Measurements from ENCODE around the gene AIF1.

Gene AIF1

DNA sequence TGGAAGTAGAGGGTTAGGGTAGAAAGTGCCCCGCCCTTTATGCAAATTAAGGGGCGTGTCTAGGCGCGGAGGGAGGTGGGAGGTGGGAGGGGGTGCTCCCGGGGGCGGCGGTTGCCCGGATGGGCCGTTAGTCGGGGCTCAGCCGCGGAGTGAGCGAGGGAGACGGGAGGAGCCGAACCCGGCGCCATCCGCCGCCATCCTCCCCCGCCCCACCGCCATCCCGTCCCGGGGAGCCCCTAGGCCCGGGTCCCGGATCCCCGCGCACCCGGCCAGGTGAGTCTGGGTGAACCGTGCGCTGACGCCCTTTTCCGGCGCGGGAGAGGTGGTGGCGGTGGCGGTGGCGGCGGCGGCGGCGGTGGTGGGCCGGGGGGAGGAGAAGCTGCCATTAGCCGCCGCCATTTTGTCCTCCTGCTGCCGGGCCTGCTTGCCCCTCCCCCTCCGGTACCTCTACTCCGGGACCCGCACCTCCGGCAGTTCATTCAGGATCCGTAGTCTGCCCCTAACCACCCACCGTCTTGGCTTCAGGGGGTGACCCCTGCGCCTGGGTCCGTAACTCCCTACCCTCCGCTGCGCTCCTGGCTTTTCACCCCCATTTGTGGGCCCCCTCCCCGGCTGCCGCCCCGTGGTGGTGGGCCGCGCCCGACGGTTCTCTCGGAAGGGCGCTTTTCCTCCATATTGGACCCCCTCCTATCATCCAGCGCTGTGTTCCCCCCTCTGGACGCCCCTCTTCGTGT is 5.7 kb downstream of the AIF1 start, which contains the start of gene PRRC2A:
PRRC2A (plus strand) TSS at position 130 of the 734 bp plus-strand sequence. CDS start 2,075 bp downstream, outside the sequence.
- peak; percentile 65 for DNase-seq (ENCODE audit: low read depth)

- no peak for DNase-seq (ENCODE audit: low read depth)
These were observed 6.4 kb downstream of the AIF1 start for GRCh38 chr6:31621320-31621939.

GRCh38 chr6:31621991-31622390 is 7.0 kb downstream of the AIF1 start:
- no peak for DNase-seq (ENCODE audit: low read depth)

DNA sequence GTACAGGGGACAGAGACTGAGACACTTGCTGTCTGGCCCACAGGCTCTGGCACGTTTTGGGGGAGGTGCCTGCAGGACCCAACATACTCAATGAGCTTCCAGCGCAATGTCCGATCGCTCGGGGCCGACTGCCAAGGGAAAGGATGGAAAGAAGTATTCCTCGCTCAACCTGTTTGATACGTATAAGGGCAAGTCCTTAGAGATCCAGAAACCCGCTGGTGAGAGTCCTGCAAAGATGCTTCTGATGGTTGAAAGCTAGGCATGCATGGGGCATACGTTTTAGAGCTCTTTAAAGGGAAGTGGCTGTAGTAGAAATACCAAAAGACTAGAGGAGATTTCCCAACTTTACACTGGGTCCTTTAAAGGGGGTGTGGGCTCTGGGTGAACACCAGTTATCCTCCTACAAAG is 7.7 kb downstream of the AIF1 start:
- DNase-seq (ENCODE audit: low read depth), result no peak

DNA sequence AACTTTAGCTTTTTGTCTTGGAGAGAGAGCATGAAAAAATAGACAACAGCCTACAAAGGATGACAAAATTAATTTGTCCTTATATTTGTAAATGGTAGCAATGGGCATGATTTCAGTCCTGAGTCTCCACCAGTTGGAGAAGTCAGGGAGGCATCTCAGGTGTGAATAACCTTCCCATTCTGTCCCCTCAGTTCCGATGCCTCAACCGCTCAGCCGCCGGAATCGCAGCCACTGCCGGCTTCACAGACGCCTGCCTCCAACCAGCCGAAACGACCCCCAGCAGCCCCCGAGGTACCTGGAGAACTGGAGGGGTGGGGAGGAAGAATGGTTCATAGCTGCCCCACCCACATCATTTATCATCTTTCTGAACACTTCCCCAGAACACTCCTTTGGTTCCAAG is 9.0 kb downstream of the AIF1 start:
- DNase-seq (ENCODE audit: low read depth), result no peak

- DNase-seq (ENCODE audit: low read depth), result no peak
These were observed 11.9 kb downstream of the AIF1 start for GRCh38 chr6:31626952-31627351.

- DNase-seq (ENCODE audit: low read depth), result no peak
These were observed 12.8 kb downstream of the AIF1 start for GRCh38 chr6:31627690-31628287.

GRCh38 chr6:31629014-31629413 is 14.0 kb downstream of the AIF1 start:
- DNase-seq (ENCODE audit: low read depth), result no peak

DNA sequence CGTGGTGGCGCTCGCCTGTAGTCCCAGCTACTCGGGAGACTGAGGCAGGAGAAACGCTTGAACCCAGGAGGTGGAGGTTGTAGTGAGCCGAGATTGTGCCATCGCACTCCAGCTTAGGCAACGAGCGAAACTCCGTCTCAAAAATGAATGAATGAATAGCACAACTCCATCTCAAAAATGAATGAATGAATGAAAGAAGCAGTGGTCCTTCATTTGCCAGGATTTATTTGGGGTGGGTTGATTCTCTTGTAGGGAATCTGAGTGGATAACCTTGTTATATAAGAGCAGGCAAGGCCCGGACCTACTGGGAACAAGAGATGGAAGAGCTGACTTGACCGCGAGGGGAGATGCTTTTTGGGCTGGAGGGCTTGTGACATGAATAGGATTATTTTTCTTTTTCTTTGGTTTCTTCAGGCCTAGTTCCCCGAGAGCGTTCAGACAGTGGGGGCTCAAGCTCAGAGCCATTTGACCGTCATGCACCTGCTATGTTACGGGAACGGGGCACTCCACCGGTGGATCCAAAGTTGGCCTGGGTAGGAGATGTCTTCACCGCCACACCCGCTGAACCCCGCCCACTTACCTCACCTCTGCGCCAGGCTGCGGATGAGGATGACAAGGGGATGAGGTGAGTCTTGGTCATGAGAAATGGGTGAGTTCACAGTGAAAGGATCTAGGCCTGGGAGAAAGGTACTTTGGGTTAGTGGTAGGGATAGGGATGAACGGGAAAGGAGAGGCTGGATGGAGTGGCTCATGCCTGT is 15.3 kb downstream of the AIF1 start:
- no peak for DNase-seq (ENCODE audit: low read depth)

GRCh38 chr6:31631209-31631608 is 16.2 kb downstream of the AIF1 start:
- no peak for DNase-seq (ENCODE audit: low read depth)

DNA sequence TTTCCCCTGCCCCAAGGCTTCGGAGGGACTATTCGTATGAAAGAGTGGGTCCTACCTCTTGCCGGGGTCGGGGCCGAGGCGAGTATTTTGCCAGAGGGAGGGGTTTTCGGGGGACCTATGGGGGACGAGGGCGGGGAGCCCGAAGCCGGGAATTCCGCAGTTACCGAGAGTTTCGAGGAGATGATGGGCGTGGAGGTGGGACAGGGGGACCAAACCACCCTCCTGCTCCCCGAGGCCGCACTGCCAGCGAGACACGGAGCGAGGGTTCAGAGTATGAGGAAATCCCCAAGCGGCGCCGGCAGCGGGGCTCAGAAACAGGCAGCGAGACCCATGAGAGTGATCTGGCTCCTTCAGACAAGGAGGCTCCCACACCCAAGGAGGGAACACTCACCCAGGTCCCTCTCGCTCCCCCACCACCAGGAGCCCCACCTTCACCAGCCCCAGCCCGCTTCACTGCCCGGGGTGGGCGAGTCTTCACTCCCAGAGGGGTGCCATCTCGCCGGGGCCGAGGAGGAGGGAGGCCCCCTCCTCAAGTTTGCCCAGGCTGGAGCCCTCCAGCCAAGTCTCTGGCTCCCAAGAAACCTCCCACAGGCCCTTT is 16.7 kb downstream of the AIF1 start:
- no peak for DNase-seq (ENCODE audit: low read depth)

GRCh38 chr6:31632279-31632946 is 17.4 kb downstream of the AIF1 start:
- no peak for DNase-seq (ENCODE audit: low read depth)

- no peak for DNase-seq (ENCODE audit: low read depth)
These were observed 18.4 kb downstream of the AIF1 start for GRCh38 chr6:31633447-31633846.

- DNase-seq (ENCODE audit: low read depth), result no peak
These were observed 19.1 kb downstream of the AIF1 start for GRCh38 chr6:31634131-31634530.

GRCh38 chr6:31634969-31635575 is 20.0 kb downstream of the AIF1 start:
- no peak for DNase-seq (ENCODE audit: low read depth)

- DNase-seq (ENCODE audit: low read depth), result no peak
These were observed 21.9 kb downstream of the AIF1 start for GRCh38 chr6:31636698-31637596.

- no peak for DNase-seq (ENCODE audit: low read depth)
These were observed 24.0 kb downstream of the AIF1 start for GRCh38 chr6:31639043-31639442.

GRCh38 chr6:31639449-31639861 is 24.4 kb downstream of the AIF1 start:
- DNase-seq (ENCODE audit: low read depth), result no peak

DNA sequence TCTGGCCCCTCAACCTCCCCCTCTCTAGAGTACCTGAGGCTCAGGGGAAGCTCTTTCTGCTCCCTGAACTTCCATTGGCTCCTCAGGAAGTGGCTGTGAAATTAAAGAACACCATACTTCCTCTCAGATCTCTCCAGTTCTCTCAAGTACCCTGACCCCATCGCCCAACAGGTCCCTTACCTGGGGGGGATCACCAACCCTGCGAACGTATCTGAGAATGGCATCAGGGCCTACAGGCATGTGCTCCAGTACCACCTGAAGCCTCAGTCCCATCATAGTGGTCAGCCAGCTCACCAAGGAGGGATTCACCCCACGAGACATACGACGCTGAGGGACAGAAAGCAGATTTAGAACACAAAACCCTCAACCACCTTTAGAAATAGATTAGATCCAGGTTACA is 25.6 kb downstream of the AIF1 start:
- no peak for DNase-seq (ENCODE audit: low read depth)

DNA sequence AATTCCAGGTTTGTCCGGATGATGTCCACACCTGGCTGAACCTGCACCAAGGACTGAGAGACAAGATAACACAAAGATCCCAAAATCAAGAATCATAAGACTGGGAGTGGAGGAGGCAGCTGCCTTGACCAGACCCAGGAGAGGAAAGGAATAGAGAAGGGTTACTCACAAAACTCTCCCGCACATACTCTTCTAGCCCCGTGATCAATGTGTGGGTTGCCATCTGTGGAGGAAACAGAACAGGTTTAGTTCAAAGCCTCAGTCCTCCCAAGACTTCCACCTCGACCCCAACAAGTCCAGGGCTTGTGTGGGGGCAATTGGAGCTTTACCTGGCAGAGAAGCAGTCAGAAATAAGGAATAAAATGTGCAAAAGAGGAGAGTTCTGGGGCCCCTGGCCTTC is 26.3 kb downstream of the AIF1 start:
- DNase-seq (ENCODE audit: low read depth), result no peak

Measured in CMK (cell line).